NCI-H82 treated with DMSO at 0.1 percent for 48 hours (cell line): ENCODE measurements around the gene CTRB2.

Source experiments
- DNase-seq: peaks from one replicate; lab custom pipeline; 2025; ENCODE audit not compliant: unreplicated experiment; lab: John Stamatoyannopoulos, UW

Gene CTRB2

GRCh38 chr16:75179208-75179607 is 27.8 kb downstream of the CTRB2 start:
- DNase-seq: no peak

GRCh38 chr16:75176926-75177325 is 30.0 kb downstream of the CTRB2 start:
- no peak for DNase-seq

GRCh38 chr16:75175074-75175473 is 31.9 kb downstream of the CTRB2 start:
- no peak for DNase-seq

- DNase-seq: no peak
Observed at GRCh38 chr16:75172578-75172977, 34.4 kb downstream of the CTRB2 start.

GRCh38 chr16:75169899-75170405 is 37.0 kb downstream of the CTRB2 start:
- DNase-seq: no peak

- no peak for DNase-seq
Observed at GRCh38 chr16:75160386-75160785, 46.6 kb downstream of the CTRB2 start.
